GM12878 (cell line): ENCODE measurements around the gene TAS2R30. TPM values are rescaled to one million over a fixed set of nuclear protein-coding genes. Genes with fewer than 3 reads are reported as not detected.
"Not testable (repeated sequence)": the region's sequence is repeated elsewhere in the genome, so short reads cannot be mapped to it uniquely, and the experiment has no call there.

Experiments
- ATAC-seq: fragments of 200-7000 bp; cut with Tn5 transposase; 3 replicates; pipeline ENCODE4 v1.9.1; 2020; ENCODE audit warnings: mild to moderate bottlenecking, moderate library complexity
- BruUV-seq: library from RNA; stranded (reverse); fragments of 400-500 nt; replicated peaks from 2 replicates; lab custom pipeline; 2021; lab: Mats Ljungman, UMichigan
- CTCF ChIA-PET: fragments of 300-600 bp; sonication (Branson Sonifier 250); formaldehyde crosslinking; extraction: SDS; loops from one replicate; lab custom pipeline; 2021; ENCODE audit warnings: inconsistent platforms; lab: Yijun Ruan, JAX
- POLR2A ChIA-PET: fragments of 350-600 bp; formaldehyde crosslinking; extraction: SDS; loops from one replicate; lab custom pipeline; 2021; ENCODE audit warnings: inconsistent platforms; lab: Charles Lee
- RAD21 ChIA-PET: fragments of 300-600 bp; sonication (Branson Sonifier 250); formaldehyde crosslinking; loops from one replicate; lab custom pipeline; 2023; ENCODE audit warnings: antibody characterized with exemption; ENCODE audit not compliant: unreplicated experiment; lab: Charles Lee
- SMC1A ChIA-PET: fragments of 300-600 bp; sonication (Branson Sonifier 250); formaldehyde crosslinking; loops from one replicate; lab custom pipeline; 2023; ENCODE audit not compliant: unreplicated experiment, uncharacterized antibody; lab: Charles Lee
- DNase-seq: peaks from one replicate; pipeline ENCODE4 v3.0.0-alpha.2; 2011; ENCODE audit warnings: low read depth, low spot score
- FAIRE-seq: peaks from 3 replicates; lab custom pipeline; 2011; peaks lifted over from hg19 to GRCh38; lab: Jason Lieb, UNC
- H2AFZ ChIP-seq: 2 replicates; pipeline ENCODE4 v1.6.0; 2011; ENCODE audit warnings: low read depth, low read length, control low read depth; ENCODE audit not compliant: control insufficient read depth
- H3K27ac ChIP-seq: 2 replicates; pipeline ENCODE4 v1.5.1; 2011; ENCODE audit warnings: control low read depth; ENCODE audit not compliant: control insufficient read depth, insufficient read depth
- H3K27me3 ChIP-seq, 2 experiments: replicated peaks in 1 of 2; 2 replicates each; pipeline versions ENCODE4 v1.6.0 to v1.6.1; 2011; ENCODE audit warnings: low read length in 1 of 2; ENCODE audit not compliant: control insufficient read depth in 2 of 2, insufficient read depth in 2 of 2
- H3K36me3 ChIP-seq, 2 experiments: 2 replicates each; pipeline ENCODE4 v1.5.1; 2011; ENCODE audit warnings: low read length in 1 of 2; ENCODE audit not compliant: control insufficient read depth in 2 of 2, insufficient read depth in 2 of 2
- H3K4me1 ChIP-seq: 2 replicates; pipeline ENCODE4 v1.6.1; 2011; ENCODE audit warnings: mild to moderate bottlenecking, low read length, moderate library complexity, mixed read lengths; ENCODE audit not compliant: control insufficient read depth, insufficient read depth
- H3K4me2 ChIP-seq: 2 replicates; pipeline ENCODE4 v1.6.0; 2011; ENCODE audit warnings: control low read depth; ENCODE audit not compliant: control insufficient read depth, insufficient read depth
- H3K4me3 ChIP-seq: fragments of 200-600 bp; sonication (generic); 2 replicates; pipeline ENCODE4 v1.5.1; 2016
- H3K79me2 ChIP-seq: 2 replicates; pipeline ENCODE4 v1.6.0; 2011; ENCODE audit warnings: low read length; ENCODE audit not compliant: control insufficient read depth, insufficient read depth
- H3K9ac ChIP-seq: 2 replicates; pipeline ENCODE4 v1.8.0; 2011; ENCODE audit warnings: low read length, control low read depth, mixed read lengths; ENCODE audit not compliant: control insufficient read depth, insufficient read depth
- H3K9me3 ChIP-seq: replicated peaks from 3 replicates; pipeline ENCODE4 v1.5.1; 2011; ENCODE audit warnings: mild to moderate bottlenecking, low read length; ENCODE audit not compliant: control insufficient read depth, insufficient read depth
- H4K20me1 ChIP-seq: 2 replicates; pipeline ENCODE4 v1.6.0; 2011; ENCODE audit not compliant: control insufficient read depth, insufficient read depth
- CHD4 ChIP-seq: fragments of 200-600 bp; sonication (generic); IDR thresholded peaks from 2 replicates; pipeline ENCODE4 v1.6.1; 2016; ENCODE audit warnings: mild to moderate bottlenecking
- NR2C2 ChIP-seq: IDR thresholded peaks from 2 replicates; pipeline ENCODE4 v1.6.1; 2011; ENCODE audit warnings: borderline replicate concordance, low read depth; ENCODE audit not compliant: control insufficient read depth, insufficient read length
- POLR2AphosphoS2 ChIP-seq: IDR thresholded peaks from 2 replicates; pipeline ENCODE4 v1.6.1; 2011; ENCODE audit warnings: low read depth, mild to moderate bottlenecking, low read length, improper control_type of control experiment, moderate library complexity
- SIN3A ChIP-seq: IDR thresholded peaks from 2 replicates; pipeline ENCODE4 v1.6.1; 2012; ENCODE audit warnings: low read depth, low read length, improper control_type of control experiment
- SMAD1 ChIP-seq: fragments of 450-650 bp; IDR thresholded peaks from 2 replicates; pipeline ENCODE4 v1.6.1; 2018; ENCODE audit warnings: mild to moderate bottlenecking, low read depth; ENCODE audit not compliant: partially characterized antibody
- SP1 ChIP-seq: IDR thresholded peaks from one replicate; pipeline ENCODE4 v1.6.1; 2011; ENCODE audit warnings: low read depth, low read length
- WGBS: methylation state at CpG from one replicate; pipeline ENCODE4 v1.1.6; 2016; ENCODE audit warnings: low lambda C conversion rate; ENCODE audit not compliant: insufficient replicate concordance, insufficient coverage; ENCODE audit errors: missing lambda C conversion rate; 5-methylcytosine and 5-hydroxymethylcytosine counted together
- in situ Hi-C: fragments of 300-500 bp; cut with MboI; formaldehyde crosslinking; loops from 9 replicates; pipeline ENCODE4 v1.14.3; 2018; ENCODE audit warnings: mixed read lengths
- intact Hi-C: fragments of 100-400 bp; cut with micrococcal nuclease; formaldehyde crosslinking; loops from one replicate; pipeline ENCODE4 v1.14.2; 2022; ENCODE audit not compliant: unreplicated experiment
- polyA plus RNA-seq, 11 experiments: library from polyadenylated mRNA; depleted of rRNA in 4 of 11; unstranded in 6 of 11; stranded (reverse) in 5 of 11; fragments of >200 nt; fragmentation: Nextera tagmentation in 4 of 11; fragmentation: Illumina TruSeq in 1 of 11; extraction: Ambion mirVana in 4 of 11; extraction: Trizol in 1 of 11; gene quantifications; 1 replicate in 1 of 11; 2 replicates in 10 of 11; pipeline versions ENCODE4 v1.2.1 to v1.2.3, GENCODE V29; 2011 to 2016; ENCODE audit warnings: inconsistent platforms in 2 of 11, missing spikeins in 2 of 11, low read depth in 1 of 11
- total RNA-seq, 4 experiments: library from RNA; depleted of rRNA in 3 of 4; stranded (reverse); fragments of >200 nt in 3 of 4; fragmentation: Illumina TruSeq in 1 of 4; extraction: Trizol in 1 of 4; gene quantifications; 2 replicates each; pipeline versions ENCODE4 v1.2.1 to v1.2.3, GENCODE V29; 2013 to 2021
- TF ChIP-seq, protein P1 (sequence below): fragments of 450-650 bp; IDR thresholded peaks from 2 replicates; pipeline ENCODE4 v1.6.1; 2016; ENCODE audit warnings: mild to moderate bottlenecking
- TF ChIP-seq, protein P2 (sequence below): fragments of 450-650 bp; formaldehyde crosslinking; IDR thresholded peaks from 2 replicates; pipeline ENCODE4 v1.4.0; 2020; ENCODE audit warnings: mild to moderate bottlenecking, moderate library complexity
- TF ChIP-seq, protein P3 (sequence below): fragments of 450-650 bp; conservative IDR thresholded peaks from 2 replicates; pipeline ENCODE4 v1.6.1; 2017; ENCODE audit warnings: mild to moderate bottlenecking, moderate library complexity

The TAS2R30 gene
- total and polyA plus RNA-seq, 10 of the 15 experiments (the other 5 are each of a cell fraction or from before 2014, with no cell fraction given), result 0.09 to 5.9 (median 0.54) TPM; not detected in 3

DNA sequence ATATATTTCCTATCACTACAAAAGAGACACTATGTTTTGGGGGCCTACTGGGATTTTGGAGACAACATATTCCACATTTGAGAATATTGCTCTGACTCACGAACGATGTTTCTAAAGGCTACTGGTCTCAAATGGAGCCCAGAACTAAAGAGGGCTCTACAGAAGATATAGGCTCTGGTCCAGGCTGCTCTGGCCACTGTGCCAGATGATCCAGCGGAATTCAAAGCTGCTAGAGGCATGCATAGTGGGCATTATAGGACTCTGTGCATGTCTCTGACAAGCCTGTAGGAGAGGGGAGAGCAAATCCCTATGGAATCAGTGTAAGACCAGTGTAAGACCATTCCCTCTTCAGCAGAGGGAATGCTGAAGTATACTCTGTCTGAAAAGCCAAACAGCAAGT lies 4.1 kb downstream of the TAS2R30 start:
- H3K27ac ChIP-seq, result no peak overlapping the region
- no peaks in the 10 kb centered on the region for H3K27me3 ChIP-seq
- ChIA-PET POLR2A (no interaction called here), CTCF (no interaction called here), RAD21 (no interaction called here), SMC1A (no interaction called here)
- intact Hi-C loops (no loop called here), in situ Hi-C loops (no loop called here)
- no peak overlapping the region for H3K4me3 ChIP-seq
- 94% methylated on average over 3 of the region's 3 CpGs for WGBS
- H3K9me3 ChIP-seq, result peaks cover 3% of the 10 kb centered on the region; the same call in 1 of the 3 replicates
- H4K20me1 ChIP-seq, result no peaks in the 10 kb centered on the region
- H3K4me2 ChIP-seq, result no peak overlapping the region
- no peaks in the 10 kb centered on the region; a peak in 1 of 4 replicates for H3K36me3 ChIP-seq
- DNase-seq (no peak), FAIRE-seq (no peak), ATAC-seq (no peak)
- BruUV-seq, result no TSS peak
- no peak overlapping the region for H2AFZ ChIP-seq
- no peaks in the 10 kb centered on the region; the same call in none of the 2 replicates for H3K79me2 ChIP-seq
- TF ChIP-seq SIN3A, result no peak
- TF ChIP-seq, protein P1, sequence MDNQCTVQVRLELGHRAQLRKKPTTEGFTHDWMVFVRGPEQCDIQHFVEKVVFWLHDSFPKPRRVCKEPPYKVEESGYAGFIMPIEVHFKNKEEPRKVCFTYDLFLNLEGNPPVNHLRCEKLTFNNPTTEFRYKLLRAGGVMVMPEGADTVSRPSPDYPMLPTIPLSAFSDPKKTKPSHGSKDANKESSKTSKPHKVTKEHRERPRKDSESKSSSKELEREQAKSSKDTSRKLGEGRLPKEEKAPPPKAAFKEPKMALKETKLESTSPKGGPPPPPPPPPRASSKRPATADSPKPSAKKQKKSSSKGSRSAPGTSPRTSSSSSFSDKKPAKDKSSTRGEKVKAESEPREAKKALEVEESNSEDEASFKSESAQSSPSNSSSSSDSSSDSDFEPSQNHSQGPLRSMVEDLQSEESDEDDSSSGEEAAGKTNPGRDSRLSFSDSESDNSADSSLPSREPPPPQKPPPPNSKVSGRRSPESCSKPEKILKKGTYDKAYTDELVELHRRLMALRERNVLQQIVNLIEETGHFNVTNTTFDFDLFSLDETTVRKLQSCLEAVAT, result no peak
- TF ChIP-seq, protein P2, sequence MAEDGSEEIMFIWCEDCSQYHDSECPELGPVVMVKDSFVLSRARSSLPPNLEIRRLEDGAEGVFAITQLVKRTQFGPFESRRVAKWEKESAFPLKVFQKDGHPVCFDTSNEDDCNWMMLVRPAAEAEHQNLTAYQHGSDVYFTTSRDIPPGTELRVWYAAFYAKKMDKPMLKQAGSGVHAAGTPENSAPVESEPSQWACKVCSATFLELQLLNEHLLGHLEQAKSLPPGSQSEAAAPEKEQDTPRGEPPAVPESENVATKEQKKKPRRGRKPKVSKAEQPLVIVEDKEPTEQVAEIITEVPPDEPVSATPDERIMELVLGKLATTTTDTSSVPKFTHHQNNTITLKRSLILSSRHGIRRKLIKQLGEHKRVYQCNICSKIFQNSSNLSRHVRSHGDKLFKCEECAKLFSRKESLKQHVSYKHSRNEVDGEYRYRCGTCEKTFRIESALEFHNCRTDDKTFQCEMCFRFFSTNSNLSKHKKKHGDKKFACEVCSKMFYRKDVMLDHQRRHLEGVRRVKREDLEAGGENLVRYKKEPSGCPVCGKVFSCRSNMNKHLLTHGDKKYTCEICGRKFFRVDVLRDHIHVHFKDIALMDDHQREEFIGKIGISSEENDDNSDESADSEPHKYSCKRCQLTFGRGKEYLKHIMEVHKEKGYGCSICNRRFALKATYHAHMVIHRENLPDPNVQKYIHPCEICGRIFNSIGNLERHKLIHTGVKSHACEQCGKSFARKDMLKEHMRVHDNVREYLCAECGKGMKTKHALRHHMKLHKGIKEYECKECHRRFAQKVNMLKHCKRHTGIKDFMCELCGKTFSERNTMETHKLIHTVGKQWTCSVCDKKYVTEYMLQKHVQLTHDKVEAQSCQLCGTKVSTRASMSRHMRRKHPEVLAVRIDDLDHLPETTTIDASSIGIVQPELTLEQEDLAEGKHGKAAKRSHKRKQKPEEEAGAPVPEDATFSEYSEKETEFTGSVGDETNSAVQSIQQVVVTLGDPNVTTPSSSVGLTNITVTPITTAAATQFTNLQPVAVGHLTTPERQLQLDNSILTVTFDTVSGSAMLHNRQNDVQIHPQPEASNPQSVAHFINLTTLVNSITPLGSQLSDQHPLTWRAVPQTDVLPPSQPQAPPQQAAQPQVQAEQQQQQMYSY (CRISPR knock-in tag), result no peak
- TF ChIP-seq NR2C2, result no peak
- TF ChIP-seq SMAD1, result no peak
- TF ChIP-seq POLR2AphosphoS2, result no peak
- no peak for TF ChIP-seq SP1
- no peak for TF ChIP-seq CHD4
- TF ChIP-seq, protein P3, sequence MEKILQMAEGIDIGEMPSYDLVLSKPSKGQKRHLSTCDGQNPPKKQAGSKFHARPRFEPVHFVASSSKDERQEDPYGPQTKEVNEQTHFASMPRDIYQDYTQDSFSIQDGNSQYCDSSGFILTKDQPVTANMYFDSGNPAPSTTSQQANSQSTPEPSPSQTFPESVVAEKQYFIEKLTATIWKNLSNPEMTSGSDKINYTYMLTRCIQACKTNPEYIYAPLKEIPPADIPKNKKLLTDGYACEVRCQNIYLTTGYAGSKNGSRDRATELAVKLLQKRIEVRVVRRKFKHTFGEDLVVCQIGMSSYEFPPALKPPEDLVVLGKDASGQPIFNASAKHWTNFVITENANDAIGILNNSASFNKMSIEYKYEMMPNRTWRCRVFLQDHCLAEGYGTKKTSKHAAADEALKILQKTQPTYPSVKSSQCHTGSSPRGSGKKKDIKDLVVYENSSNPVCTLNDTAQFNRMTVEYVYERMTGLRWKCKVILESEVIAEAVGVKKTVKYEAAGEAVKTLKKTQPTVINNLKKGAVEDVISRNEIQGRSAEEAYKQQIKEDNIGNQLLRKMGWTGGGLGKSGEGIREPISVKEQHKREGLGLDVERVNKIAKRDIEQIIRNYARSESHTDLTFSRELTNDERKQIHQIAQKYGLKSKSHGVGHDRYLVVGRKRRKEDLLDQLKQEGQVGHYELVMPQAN, result no peak
- H3K9ac ChIP-seq, result no peak overlapping the region
- H3K4me1 ChIP-seq, result no peaks in the 10 kb centered on the region

DNA sequence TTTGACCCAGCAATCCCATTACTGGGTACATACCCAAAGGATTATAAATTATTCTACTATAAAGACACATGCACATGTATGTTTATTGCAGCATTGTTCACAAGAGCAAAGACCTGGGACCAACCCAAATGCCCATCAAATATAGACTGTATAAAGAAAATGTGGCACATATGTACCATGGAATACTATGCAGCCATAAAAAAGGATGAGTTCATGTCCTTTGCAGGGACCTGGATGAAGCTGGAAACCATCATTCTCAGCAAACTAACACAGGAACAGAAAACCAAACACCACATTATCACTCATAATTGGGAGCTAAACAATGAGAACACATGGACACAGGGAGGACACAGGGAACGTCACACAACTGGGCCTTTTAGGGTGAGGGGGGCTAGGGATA lies 20.3 kb downstream of the TAS2R30 start:
- H4K20me1 ChIP-seq, intact Hi-C loops, BruUV-seq: not testable (repeated sequence)

More for the DNA sequence above, 20.3 kb downstream of the TAS2R30 start:
- POLR2A ChIA-PET, H3K4me2 ChIP-seq, H2AFZ ChIP-seq, DNase-seq, H3K4me3 ChIP-seq, H3K27ac ChIP-seq, CTCF ChIA-PET, ATAC-seq, H3K4me1 ChIP-seq, H3K36me3 ChIP-seq, FAIRE-seq, RAD21 ChIA-PET, in situ Hi-C loops, H3K27me3 ChIP-seq, H3K9me3 ChIP-seq, H3K9ac ChIP-seq, SMC1A ChIA-PET, H3K79me2 ChIP-seq: not testable (repeated sequence)
- WGBS, result 94% methylated on average over 1 of the region's 1 CpG
